GM18868 (cell line): Measurements from ENCODE around the gene ERMN.

ENCODE experiments used
- ATAC-seq: cut with Tn5 transposase; IDR thresholded peaks from one replicate; pipeline ENCODE4 v1.9.1; 2021; ENCODE audit warnings: mild to moderate bottlenecking, moderate library complexity; ENCODE audit not compliant: unreplicated experiment

The ERMN gene

DNA sequence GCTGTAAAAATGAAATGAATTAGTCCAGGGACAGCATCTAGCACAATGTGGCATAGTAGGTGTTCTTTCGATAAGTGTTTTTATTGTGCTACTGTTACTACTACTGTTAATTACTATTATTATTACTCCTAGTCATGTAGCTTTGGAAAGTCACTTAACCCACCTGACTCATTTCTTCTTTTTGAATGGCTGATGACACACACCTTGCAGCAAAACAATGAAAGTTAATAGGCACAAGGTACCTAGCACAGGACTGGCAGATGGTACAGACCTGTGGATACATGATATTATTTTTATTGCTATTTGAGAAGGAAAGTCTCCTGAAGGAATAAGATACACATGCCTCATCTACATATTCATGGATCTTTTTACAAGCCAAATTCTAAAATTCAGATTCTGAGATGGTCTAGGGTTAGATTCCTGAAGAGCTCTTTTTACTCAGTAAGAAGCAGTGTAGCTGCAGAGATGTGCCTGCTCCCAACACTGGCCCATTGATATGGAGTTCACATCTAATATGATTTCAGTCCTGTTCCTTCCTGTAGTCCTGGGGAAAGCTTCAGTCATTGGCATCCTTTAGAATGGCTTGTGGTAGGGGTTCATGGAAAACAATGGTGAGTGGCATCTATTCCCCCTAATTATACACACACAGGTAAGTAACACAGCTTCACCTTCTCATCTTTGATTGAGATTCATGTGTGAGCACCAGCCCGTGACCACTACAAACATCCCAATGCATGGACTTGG lies 7.9 kb upstream of the ERMN start:
- no peak for ATAC-seq

- no peak for ATAC-seq
Observed at GRCh38 chr2:157329524-157329923, 3.9 kb upstream of the ERMN start.

DNA sequence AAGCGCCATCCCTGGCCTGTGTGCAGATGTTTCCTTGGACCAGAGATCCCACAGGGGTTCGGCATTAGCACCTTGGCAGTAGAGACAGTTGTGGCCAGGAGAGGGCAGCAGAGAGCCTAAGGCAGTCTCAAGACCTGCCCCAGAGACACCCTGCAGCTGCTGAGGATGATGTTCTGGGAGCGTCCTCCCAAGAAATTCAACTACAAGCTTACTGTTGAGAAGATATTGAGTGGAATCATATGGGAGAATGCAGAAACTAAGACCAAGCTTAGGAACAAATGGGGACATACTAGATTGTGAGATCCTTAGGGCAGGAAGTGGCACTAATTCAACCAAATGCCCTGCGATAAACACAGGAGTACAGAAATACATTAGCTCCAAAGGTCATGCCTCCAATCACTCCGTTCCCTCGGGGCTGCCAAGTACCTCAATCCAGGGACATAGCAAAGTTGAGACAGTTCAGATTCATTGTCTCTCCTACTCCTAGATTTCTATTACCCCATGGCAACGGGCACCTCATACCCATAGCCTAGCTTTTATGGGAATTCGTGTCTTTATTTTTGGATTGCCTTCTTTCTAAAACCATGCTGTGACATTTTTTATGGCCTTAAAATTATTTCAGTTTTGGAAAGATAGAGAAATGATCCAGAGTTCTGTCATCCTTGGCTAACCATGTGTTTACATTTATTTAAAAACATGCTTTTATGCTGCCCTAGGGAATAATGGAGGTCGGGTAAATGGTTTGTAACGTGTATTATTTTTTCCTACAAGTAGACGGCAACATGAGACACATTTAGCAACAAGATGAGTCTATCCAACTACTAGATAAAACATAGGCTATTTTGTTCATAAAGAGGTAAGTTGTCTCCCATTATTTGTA lies 2.2 kb upstream of the ERMN start:
- peak; percentile 98 for ATAC-seq

DNA sequence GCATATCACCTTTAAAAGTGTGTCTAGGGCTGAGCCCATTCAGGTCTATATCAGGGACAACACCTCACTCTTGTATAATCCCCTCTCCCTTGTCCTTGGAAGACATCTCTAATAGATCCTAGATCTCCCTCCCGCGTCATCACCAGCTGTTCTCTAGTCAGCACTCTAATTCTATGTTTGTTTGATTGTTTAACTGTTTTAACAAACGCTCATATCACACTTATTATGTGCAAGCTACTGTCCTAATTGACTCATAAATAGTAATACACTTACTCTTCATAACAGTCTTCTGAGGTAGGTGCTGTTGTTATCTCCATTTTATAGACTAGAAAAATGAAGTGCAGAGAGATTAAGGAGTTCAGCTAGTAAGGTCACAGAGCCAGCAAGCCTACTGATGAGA lies 1.6 kb upstream of the ERMN start:
- ATAC-seq = peak; percentile 42

GRCh38 chr2:157326698-157327097 lies 1.1 kb upstream of the ERMN start:
- no peak for ATAC-seq

DNA sequence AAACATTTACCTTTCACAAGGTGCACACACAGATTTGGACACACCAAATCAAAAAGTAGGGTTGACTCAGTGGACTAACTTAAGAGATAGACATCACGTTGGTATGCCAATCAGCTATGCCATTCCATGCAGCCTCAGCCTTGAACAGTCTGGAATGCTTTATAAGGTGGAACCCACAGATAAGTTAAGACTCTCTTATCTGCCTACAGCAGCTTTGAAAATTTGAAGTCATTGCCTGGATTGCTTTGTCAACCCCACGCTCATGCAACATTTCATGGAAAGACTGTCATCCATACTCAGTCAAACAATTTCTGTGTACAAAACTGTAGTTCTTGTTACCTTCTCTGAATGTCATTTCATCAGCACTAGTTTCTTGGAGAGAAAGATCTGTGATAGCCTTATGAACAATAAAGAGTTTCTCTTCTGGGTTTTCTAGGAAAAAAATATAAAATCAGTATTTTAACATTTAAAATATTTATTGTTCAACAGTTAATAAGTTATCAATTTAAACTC lies 1.2 kb downstream of the ERMN start:
- no peak for ATAC-seq

- no peak for ATAC-seq
Observed at GRCh38 chr2:157322432-157322831, 3.2 kb downstream of the ERMN start.

DNA sequence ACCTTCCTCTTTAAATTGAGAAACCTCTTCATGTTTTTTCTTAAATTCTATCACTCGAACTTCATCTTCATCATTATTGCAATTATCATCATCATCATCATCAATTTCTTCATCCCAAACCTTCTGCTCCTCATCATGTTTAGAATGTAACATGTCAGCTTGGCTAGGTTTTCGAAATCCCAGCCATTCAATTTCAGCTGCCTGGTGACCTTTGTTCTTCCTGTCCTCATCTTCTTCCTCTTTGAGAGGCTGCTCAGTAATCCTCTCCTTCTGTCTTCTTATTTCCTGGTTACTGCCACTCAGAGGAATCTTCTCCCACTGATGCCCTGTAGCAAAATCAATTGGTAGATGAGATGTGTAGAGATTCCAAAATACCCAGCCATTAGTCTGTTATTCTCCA lies 4.2 kb downstream of the ERMN start:
- ATAC-seq = no peak

DNA sequence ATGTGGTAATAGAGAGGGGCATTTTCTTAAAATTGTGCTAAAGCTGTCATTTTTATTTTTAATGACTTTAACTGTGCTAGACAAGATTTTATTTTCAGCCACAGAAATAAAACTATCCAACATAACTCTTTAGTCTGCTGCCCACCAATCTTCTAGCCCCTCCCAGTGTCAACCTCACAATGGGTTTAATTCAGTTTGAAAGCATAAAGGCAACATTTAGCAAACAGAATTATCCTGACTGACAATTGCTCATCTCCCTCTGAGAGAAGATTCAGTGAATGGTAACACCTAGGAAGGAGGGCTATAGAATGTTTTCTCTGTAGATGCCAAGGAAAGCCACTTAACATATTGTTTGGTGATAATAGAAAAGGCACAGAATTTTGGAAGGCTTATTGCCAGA lies 5.2 kb downstream of the ERMN start:
- no peak for ATAC-seq

- no peak for ATAC-seq
Observed at GRCh38 chr2:157319795-157320194, 5.8 kb downstream of the ERMN start.

GRCh38 chr2:157318884-157319283 lies 6.7 kb downstream of the ERMN start:
- no peak for ATAC-seq

- ATAC-seq = no peak
Observed at GRCh38 chr2:157315901-157316300, 9.7 kb downstream of the ERMN start.

- peak; percentile 45 for ATAC-seq
Observed at GRCh38 chr2:157312866-157313486, 12.6 kb downstream of the ERMN start.

DNA sequence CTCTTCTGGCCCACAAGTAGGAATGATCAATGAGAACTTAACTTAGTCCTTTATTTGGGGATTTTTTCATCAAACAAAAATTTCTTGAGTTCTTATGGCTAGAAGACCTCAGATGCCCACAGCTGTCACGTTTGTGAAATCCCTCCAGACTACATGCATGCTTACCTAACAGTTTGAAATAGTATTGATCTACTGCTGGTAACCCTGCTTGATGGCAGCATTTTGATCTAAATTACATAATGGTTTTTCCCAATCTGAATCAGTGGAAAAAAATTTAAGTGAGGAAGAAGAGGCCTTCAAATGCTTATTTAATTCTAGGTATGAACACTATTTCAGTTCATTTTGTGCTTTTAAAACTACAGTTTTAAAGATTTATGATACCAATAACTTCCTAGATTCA lies 13.9 kb downstream of the ERMN start:
- no peak for ATAC-seq

DNA sequence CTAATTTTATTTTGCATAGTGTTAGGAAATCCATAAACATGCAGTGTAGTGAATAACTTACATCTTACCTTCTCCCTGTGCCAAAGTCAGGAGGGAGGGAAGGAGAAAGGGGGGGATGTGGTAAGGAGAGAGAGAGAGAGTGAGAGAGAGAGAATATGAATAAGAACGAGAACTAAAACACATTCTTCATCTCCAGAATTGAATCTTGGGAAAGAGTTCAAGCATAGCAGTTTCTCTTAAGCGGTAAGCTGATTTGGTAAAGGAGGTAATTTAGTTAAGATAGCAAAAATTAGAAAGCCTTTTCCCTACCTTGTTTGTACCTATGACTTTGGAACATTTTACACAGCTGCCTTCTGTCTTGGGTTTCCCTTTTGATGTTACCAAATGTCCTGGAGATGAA lies 15.7 kb downstream of the ERMN start:
- no peak for ATAC-seq

DNA sequence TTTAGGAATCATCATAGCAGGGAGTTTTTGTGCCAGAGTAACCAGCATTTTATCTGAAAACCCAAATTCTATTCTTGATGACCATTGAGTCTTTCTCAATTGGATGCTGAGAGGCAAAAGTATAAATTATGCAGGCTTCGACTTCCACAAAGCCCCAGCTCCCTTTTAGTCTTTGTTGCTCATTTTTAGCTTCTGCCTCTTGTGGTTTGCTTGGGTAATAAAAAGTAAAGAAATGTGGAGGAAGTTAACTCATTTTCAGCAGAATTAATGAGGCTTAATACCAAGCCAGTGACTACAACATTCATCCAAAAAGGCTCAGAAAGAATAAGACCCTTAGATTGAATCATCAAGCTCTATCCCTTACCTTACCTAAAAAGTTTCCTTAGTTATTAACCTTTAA lies 18.6 kb downstream of the ERMN start:
- peak; percentile 39 for ATAC-seq

- ATAC-seq = no peak
Observed at GRCh38 chr2:157305723-157306110, 19.9 kb downstream of the ERMN start.

GRCh38 chr2:157304811-157305722 lies 20.6 kb downstream of the ERMN start:
- no peak for ATAC-seq

GRCh38 chr2:157303612-157304011 lies 22.0 kb downstream of the ERMN start:
- ATAC-seq = no peak

GRCh38 chr2:157302492-157303099 lies 23.0 kb downstream of the ERMN start:
- peak; percentile 81 for ATAC-seq
